ENCODE data around the gene SPATS1.

DNA sequence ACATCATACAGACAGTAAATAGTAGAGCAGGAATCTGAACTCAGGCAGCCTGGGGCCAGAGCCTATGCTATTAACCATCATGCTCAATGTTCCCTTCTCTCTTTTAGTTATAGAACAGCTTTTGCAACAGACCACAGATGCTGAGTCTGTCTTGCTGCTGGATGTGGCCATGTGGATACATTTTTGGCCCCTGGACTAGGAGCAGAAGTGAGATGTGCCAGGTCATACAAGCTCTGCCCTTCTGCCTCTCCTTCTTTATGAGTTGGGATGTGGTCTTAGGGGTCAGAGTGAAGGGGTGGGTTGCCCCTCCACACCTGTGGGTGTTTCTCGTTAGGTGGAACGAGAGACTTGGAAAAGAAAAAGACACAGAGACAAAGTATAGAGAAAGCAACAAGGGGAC is 14.7 kb upstream of the SPATS1 start:
- TF ChIP-seq, protein P1, sequence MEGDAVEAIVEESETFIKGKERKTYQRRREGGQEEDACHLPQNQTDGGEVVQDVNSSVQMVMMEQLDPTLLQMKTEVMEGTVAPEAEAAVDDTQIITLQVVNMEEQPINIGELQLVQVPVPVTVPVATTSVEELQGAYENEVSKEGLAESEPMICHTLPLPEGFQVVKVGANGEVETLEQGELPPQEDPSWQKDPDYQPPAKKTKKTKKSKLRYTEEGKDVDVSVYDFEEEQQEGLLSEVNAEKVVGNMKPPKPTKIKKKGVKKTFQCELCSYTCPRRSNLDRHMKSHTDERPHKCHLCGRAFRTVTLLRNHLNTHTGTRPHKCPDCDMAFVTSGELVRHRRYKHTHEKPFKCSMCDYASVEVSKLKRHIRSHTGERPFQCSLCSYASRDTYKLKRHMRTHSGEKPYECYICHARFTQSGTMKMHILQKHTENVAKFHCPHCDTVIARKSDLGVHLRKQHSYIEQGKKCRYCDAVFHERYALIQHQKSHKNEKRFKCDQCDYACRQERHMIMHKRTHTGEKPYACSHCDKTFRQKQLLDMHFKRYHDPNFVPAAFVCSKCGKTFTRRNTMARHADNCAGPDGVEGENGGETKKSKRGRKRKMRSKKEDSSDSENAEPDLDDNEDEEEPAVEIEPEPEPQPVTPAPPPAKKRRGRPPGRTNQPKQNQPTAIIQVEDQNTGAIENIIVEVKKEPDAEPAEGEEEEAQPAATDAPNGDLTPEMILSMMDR (IDR thresholded peaks at IDR 0.05), result no peak
- TF ChIP-seq POLR2A (IDR thresholded peaks at IDR 0.05), result no peak
